SH-SY5Y (cell line): ENCODE measurements around the gene ELP5.

ENCODE experiments used
- GATA2 ChIP-seq: IDR thresholded peaks from 2 replicates; pipeline ENCODE4 v1.6.1; 2011; ENCODE audit warnings: mild to moderate bottlenecking, low read depth, low read length
- GATA3 ChIP-seq: IDR thresholded peaks from 2 replicates; pipeline ENCODE4 v1.6.1; 2011; ENCODE audit warnings: low read depth, mild to moderate bottlenecking, low read length, moderate library complexity

DNA sequence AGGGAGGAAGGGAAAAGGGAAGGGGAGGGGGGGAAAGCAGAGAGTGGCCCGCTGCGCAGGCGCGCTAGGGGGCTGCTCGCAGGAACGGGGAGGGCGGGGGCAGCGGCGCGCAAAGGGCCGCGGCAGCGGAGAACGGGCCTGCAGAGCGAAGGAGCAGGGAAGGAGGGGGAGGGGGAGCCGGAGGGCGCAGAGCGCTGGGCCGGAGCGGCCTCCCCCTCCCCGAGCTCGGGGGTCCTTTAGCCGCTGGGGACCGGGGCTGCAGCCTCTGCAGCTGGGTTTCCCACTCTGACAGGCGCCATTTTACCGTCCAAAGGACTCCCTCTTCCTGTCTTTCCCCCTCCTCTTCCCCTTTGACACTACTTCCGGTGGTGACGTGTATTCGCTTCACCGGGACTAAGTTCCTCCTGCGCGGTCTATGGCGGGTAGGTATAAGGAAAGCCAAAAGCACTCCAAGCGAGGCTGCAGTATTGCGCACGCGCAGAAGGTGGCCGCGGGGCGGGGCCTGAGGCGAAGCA, 297 bp upstream of the ELP5 start, which contains the start of gene CTDNEP1:
- TF ChIP-seq GATA3, result no peak
- no peak for TF ChIP-seq GATA2
